G401.6 (cell line): Measurements from ENCODE around the gene FBXL19.
A peak's percentile ranks its signal among the peaks of the same experiment; 100 is the strongest.

Experiments used
- FAIRE-seq: peaks from 2 replicates; lab custom pipeline; 2012; peaks lifted over from hg19 to GRCh38; lab: Jason Lieb, UNC

FBXL19 gene

GRCh38 chr16:30966033-30966619, 42.8 kb downstream of the FBXL19 start:
- FAIRE-seq, result no peak

- FAIRE-seq, result no peak
Observed at GRCh38 chr16:30967795-30968194, 44.4 kb downstream of the FBXL19 start.

DNA sequence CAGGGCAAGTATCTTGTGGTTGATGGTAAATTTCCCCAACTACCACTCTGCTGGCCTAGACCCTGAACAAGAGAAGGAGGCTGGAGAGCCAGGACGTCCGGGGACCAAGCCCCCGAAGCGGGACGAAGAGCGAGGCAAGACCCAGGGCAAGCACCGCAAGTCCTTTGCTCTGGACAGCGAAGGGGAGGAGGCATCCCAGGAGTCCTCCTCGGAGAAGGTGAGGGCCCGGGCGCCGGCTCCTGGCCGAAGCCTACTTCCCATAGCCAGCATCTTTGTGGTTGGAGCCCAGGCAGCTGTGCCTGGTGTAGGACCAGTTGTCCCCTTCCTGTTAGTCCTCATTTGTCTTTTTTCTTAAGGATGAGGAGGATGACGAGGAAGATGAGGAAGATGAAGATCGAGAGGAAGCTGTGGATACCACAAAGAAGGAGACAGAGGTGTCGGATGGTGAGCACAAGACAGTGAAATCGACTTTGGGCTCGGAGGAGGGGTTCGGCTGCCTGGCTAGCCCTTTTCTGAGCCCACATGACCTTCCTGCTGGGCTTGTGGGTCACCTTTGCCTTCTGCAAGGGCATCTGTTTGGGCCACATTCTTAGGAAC, 46.0 kb downstream of the FBXL19 start:
- FAIRE-seq, result no peak

DNA sequence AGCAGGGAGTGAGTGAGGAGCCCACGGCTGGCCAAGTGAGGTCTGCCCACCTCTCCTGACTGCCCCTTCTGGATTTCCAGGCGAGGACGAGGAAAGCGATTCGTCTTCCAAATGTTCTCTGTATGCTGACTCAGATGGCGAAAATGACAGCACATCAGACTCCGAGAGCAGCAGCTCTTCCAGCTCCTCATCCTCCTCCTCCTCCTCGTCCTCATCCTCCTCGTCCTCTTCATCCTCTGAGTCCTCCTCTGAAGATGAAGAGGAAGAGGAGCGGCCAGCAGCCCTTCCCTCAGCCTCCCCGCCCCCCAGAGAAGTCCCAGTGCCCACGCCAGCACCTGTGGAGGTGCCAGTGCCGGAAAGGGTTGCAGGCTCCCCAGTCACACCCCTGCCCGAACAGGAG, 47.9 kb downstream of the FBXL19 start:
- no peak for FAIRE-seq

DNA sequence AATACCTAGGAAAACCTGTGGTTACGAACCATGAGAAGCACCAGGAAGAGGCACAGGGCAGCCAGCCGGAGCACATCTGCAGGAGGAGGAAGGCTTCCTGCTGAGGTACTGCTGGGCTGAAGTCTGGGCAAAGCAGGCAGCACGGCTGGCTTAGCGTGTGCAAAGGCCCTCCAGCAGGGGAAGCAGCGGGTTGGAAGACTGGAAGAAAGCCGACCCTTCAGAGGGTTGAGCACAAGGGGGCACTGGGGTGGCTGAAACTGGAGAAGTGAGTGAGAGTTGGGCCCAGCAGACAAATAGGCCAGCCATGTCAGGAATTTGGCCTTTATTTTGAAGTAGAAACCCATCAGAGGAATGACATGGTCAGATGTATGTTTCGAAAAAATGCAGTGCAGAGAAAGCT, 49.5 kb downstream of the FBXL19 start:
- no peak for FAIRE-seq

DNA sequence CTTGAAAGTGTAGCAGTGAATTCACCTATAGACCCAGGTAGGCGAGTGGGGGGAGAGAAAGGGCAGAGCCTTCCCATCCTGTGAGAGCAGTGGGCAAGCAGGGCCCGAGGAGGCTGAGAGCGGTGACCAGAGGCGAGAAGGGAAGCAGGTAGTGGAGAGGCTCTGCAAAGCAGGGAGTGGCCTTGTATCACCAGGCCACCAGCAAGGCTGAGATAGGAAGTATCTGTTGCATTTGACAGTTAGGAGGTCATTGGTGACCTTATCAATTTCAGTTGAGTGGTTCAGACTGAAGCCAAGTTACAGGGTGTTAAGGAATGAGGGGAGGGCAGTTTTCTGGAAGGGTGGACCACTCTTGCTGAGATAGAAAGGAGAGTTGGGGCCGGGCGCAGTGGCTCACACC, 51.0 kb downstream of the FBXL19 start:
- no peak for FAIRE-seq

DNA sequence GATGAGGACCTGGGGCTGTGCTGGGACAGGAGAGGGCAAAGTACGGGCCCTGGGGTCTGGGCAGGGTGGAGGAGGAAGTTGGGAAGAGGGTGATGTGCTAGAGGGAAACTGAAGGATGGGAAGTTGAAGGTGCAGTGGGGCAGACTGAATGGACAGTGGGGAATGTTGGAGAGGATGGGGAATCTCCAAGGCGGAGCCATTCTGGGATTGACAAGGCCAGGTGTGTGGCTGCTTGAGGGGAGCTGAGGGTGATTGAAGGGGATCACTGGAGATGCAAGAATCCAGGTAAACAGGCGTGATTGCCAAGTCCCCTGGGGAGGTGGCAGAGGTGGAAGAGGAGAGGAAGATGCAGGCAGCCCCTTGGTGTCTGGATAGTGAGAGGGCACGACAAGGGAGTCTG, 53.1 kb downstream of the FBXL19 start:
- no peak for FAIRE-seq

- no peak for FAIRE-seq
Observed at GRCh38 chr16:30977502-30977901, 54.1 kb downstream of the FBXL19 start.

GRCh38 chr16:30979170-30980022, 56.0 kb downstream of the FBXL19 start:
- no peak for FAIRE-seq

- no peak for FAIRE-seq
Observed at GRCh38 chr16:30980023-30980371, 56.6 kb downstream of the FBXL19 start.

DNA sequence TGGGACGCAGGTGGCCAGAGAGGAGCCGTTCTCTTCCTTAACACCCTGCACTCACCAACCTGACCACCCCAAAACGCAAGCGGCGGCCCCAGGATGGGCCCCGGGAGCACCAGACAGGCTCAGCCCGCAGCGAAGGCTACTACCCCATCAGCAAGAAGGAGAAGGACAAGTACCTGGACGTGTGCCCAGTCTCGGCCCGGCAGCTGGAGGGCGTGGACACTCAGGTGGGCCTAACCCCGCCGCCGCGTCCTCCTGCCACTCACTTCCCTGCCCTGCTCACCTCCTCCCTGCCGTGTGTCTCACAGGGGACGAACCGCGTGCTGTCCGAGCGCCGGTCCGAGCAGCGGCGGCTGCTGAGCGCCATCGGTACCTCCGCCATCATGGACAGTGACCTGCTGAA, 57.1 kb downstream of the FBXL19 start:
- FAIRE-seq, result no peak

- FAIRE-seq, result no peak
Observed at GRCh38 chr16:30980959-30981358, 57.6 kb downstream of the FBXL19 start.

DNA sequence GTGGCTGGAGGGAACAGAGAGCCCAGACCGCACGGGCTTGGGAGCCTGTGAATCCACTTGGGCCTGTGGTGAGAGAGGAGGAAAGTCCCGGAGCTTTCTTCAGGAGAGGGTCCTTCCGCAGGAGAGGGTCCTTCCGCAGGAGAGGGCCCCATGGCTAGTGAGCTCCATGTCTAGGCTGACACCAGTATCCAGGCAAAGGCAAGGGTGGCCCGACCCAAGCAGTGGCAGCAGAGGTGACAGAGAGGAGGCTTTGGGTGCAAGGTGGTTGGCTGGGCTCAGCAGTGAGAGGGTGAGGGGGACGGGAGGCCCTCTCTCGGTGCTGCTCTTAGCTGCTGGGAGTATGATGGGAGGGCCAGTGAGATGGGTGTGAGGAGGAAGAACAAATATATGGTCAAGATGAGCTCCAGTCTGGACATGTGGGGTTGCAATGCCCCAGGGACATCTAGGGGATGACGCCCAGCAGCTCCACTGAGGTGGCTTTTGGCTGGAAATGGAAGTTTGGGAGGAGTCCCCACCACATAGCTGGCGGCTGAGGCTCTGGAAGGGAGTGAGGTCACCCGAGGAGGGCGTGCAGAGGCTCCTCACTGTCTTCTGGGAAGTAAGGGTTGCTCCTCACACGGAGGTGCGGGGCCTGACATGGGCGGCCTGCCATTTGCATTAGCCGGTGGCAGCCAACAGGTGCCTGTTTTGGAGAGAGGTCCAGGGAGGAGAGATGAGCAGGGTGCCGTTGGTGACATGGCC, 59.3 kb downstream of the FBXL19 start:
- no peak for FAIRE-seq

DNA sequence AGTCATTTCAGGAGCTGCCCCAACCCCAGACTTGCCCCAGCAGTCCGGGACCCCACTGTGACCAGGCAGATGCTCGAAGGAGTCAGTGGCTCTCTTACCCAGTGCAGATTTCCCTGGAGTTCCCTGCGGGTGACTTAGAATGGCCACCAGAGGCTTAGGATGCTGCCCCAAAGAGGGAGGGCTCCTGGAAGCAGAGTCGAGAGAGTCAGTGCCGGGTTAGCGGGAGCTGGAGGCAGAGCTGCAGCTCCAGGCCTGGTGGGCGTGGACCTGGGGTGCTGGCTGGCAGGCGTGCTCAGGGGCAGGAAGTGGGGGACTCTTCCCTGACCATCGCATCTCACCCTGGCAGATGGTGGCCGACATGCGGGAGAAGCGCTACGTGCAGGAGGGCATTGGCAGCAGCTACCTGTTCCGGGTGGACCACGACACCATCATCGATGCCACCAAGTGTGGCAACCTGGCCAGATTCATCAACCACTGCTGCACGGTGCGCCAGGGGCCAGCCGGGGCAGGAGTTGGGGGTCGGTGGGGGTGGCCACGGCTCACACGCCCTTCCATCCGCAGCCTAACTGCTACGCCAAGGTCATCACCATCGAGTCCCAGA, 60.0 kb downstream of the FBXL19 start:
- FAIRE-seq, result no peak

GRCh38 chr16:30983898-30984610, 60.7 kb downstream of the FBXL19 start:
- no peak for FAIRE-seq

GRCh38 chr16:30984669-30985400, 61.5 kb downstream of the FBXL19 start, which contains the start of gene HSD3B7:
HSD3B7 (plus strand) TSS chr16:30985207; CDS start chr16:30985659, 452 bp downstream.
- peak; percentile 83 for FAIRE-seq

DNA sequence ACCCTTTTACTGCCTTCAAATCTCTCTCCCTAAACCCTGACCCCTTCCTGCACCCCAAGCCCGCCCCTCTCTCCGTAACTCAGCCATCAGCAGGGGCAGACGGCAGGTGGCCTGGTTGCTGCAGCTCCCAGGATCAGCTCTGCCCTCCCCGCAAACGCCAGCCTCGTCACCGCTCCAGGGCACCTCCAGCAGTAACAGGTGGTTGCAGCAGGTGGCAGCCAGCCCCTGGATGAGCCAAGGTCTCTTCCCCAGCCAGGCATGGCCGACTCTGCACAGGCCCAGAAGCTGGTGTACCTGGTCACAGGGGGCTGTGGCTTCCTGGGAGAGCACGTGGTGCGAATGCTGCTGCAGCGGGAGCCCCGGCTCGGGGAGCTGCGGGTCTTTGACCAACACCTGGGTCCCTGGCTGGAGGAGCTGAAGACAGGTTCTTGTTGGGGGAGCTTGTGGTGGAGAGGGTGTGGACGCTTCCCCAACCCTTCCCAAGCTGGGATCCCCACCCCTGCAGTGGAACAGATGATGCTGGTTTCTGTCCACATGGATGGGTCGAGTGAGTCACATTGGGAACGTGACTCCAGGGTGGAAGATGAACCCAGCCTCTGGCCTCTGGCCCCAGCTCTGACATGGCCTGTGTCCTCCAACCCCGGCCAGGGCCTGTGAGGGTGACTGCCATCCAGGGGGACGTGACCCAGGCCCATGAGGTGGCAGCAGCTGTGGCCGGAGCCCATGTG, 62.2 kb downstream of the FBXL19 start:
- no peak for FAIRE-seq

DNA sequence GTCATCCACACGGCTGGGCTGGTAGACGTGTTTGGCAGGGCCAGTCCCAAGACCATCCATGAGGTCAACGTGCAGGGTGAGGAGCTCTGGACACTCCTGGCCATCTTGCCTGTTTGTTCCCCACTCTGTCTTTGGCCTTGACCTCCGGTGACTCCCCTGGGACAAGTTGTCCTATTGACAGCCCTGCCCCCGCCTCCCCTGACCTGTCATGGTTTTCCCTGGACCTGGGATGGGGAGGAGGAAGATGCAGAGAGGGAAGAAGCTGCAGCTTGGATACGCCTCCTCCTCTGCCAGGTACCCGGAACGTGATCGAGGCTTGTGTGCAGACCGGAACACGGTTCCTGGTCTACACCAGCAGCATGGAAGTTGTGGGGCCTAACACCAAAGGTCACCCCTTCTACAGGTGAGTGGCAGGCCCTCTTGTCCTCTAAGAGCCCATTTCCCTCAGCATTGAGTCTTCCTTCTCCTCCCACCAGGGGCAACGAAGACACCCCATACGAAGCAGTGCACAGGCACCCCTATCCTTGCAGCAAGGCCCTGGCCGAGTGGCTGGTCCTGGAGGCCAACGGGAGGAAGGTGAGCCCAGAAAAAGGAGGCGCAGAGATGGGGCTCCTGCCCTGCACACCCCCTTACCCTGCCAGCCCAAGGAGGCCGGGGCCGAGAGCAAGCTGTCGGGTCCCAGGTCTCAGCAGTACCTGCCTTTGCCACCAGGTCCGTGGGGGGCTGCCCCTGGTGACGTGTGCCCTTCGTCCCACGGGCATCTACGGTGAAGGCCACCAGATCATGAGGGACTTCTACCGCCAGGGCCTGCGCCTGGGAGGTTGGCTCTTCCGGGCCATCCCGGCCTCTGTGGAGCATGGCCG, 63.0 kb downstream of the FBXL19 start:
- no peak for FAIRE-seq

DNA sequence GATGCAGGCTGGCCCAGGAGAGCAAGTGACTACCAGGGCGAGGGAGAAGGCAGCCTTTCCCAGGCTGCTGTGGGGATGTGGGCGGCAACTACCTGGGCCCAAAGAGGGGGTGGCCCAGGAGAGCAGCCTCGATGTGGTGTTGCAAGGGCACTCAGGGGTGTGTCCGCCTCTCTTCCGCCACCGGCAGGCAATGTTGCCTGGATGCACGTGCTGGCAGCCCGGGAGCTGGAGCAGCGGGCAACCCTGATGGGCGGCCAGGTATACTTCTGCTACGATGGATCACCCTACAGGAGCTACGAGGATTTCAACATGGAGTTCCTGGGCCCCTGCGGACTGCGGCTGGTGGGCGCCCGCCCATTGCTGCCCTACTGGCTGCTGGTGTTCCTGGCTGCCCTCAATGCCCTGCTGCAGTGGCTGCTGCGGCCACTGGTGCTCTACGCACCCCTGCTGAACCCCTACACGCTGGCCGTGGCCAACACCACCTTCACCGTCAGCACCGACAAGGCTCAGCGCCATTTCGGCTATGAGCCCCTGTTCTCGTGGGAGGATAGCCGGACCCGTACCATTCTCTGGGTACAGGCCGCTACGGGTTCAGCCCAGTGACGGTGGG, 64.3 kb downstream of the FBXL19 start:
- no peak for FAIRE-seq
